GM12872 (cell line): ENCODE data around the gene TLCD2.

Source experiments
- TF ChIP-seq, protein P1 (sequence below): IDR thresholded peaks from 3 replicates; pipeline ENCODE4 v1.5.1; 2011; ENCODE audit warnings: low read depth, mild to moderate bottlenecking, low read length, moderate library complexity; ENCODE audit not compliant: insufficient read depth

Gene TLCD2

GRCh38 chr17:1753767-1754429, 43.7 kb upstream of the TLCD2 start:
- TF ChIP-seq, protein P1, sequence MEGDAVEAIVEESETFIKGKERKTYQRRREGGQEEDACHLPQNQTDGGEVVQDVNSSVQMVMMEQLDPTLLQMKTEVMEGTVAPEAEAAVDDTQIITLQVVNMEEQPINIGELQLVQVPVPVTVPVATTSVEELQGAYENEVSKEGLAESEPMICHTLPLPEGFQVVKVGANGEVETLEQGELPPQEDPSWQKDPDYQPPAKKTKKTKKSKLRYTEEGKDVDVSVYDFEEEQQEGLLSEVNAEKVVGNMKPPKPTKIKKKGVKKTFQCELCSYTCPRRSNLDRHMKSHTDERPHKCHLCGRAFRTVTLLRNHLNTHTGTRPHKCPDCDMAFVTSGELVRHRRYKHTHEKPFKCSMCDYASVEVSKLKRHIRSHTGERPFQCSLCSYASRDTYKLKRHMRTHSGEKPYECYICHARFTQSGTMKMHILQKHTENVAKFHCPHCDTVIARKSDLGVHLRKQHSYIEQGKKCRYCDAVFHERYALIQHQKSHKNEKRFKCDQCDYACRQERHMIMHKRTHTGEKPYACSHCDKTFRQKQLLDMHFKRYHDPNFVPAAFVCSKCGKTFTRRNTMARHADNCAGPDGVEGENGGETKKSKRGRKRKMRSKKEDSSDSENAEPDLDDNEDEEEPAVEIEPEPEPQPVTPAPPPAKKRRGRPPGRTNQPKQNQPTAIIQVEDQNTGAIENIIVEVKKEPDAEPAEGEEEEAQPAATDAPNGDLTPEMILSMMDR: no peak

DNA sequence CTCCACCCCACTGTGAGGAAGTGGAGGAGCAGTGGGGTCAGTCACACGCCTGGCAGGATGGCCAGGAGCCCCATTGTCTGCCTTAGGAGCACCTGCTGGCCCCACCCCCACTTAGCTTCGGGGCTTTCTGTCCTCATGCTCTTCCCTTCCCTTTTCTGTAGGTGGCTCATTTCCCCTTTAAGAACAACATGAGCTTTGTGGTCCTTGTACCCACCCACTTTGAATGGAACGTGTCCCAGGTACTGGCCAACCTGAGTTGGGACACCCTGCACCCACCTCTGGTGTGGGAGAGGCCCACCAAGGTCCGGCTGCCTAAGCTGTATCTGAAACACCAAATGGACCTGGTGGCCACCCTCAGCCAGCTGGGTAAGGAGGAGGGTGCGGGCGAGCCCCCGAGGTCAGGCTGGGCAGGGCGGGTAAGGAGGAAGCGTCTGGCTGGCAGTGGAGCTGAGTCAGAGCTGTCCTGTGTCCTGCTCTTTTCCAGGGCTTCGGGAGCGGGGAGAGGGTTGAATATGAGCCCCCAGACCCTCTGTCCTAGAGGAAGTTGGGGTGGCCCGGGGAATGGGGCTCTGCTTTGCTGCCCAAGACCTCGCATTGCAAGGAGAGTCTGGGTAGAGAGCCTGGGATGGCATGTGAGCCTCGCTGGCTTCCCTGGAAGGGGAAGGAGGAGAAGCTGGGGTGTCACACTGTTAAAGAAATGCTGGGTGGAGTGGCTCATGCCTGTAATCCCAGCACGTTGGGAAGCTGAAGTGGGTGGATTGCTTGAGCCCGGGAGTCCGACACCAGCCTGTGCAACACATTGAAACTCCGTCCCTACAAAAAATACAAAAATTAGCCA, 42.5 kb upstream of the TLCD2 start:
- TF ChIP-seq, protein P1: no peak

DNA sequence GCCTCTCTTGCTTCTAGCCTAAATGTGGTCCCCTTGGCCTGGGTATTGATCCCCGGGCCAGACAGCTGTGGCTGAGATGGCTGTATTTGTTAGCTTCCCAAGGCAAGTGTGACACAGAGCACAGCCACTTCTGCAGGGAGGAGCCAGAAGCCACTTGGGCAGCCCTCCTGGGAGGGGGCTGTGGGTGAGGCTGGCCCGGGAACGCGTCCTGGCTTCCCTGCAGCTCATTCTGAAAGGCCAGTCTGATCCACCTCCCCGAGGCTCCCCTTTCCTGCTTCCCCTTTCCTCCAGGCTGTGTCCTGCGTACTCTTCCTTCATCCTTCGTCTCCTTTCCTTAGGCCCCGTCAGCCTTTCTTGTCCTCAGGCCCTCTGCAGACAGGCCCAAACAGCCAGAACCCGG, 40.5 kb upstream of the TLCD2 start:
- TF ChIP-seq, protein P1: no peak

DNA sequence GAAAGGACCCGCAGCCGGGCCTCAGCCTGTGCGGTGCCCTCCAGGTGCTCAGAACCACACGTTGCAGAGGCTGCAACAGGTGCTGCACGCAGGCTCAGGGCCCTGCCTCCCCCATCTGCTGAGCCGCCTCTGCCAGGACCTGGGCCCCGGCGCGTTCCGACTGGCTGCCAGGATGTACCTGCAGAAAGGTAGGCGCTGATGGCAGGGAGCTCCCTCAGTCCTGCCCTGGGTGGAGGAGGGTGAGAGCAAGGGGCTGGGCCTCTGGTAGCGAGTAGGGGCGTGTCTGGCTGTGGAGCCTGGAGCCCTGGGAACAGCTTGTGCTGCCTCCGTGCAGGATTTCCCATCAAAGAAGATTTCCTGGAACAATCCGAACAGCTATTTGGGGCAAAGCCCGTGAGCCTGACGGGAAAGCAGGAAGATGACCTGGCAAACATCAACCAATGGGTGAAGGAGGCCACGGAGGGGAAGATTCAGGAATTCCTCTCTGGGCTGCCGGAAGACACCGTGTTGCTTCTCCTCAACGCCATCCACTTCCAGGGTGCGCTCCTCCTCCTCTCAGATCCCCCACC, 36.9 kb upstream of the TLCD2 start:
- TF ChIP-seq, protein P1: no peak

GRCh38 chr17:1745513-1746020, 35.4 kb upstream of the TLCD2 start:
- TF ChIP-seq, protein P1: no peak

DNA sequence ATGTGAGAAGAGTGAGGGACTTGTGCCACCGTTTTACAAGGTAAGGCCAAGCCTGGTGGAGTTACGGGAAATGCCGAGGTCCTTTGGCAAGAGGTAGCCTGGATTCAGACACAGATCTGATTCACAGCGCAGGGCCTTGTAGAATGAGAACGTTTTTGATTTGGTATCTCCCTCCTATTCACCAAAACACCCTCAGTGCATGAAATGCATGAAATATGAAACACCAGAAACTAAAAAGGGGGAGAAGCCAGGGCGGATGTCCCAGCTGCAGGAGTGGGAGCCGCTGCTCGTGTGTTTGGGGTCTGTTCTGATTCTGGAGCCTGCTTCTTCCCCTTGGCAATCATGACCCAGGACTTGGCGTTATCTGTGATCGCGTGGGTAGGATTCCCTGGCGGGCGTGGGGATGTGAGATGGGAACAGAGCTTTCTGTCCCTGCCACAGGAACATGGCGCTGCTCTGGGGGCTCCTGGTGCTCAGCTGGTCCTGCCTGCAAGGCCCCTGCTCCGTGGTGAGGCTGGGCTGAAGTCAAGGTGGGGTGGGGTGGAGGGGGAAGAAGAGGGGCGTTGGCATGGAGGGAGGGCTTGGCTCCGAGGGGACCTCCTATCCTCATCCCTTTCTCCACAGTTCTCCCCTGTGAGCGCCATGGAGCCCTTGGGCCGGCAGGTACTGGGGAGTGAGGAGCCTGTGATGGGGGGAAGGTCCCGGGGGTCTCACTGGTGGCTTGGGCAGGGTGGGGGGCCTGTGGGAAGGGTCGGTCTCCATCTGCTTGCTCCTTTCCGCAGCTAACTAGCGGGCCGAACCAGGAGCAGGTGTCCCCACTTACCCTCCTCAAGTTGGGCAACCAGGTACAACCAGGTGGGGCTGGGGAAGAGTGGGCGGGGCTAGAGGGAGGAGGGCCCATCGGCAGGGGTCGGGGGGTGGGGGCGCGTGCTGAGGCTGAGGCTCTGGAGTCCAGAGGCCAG, 34.7 kb upstream of the TLCD2 start:
- TF ChIP-seq, protein P1: no peak
